Measurements from ENCODE around the gene COL5A1.

Gene COL5A1

DNA sequence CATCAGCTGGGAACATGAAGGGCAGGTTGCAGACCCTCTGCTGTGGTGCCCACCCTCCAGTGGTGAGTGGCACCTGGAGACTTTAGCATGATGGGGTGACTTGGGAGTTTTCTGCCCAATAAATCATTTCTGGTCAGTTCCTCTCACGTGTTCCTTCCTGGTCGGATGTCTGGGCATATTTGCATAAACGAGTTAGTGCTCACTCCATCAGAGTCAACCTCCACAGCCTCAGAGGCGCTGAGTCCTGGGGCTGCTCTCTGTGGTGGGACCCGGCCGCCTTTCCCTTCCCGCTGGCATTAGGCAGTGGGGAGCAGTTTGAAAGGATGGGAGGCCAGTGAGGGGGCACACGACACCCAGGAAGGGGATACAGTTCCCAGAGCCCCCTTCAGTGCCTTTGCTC is 125.0 kb downstream of the COL5A1 start:
- no peak for DNase-seq (ENCODE audit: low read depth, low spot score)

GRCh38 chr9:134768332-134768708 is 126.7 kb downstream of the COL5A1 start:
- no peak for DNase-seq (ENCODE audit: low read depth, low spot score)

DNA sequence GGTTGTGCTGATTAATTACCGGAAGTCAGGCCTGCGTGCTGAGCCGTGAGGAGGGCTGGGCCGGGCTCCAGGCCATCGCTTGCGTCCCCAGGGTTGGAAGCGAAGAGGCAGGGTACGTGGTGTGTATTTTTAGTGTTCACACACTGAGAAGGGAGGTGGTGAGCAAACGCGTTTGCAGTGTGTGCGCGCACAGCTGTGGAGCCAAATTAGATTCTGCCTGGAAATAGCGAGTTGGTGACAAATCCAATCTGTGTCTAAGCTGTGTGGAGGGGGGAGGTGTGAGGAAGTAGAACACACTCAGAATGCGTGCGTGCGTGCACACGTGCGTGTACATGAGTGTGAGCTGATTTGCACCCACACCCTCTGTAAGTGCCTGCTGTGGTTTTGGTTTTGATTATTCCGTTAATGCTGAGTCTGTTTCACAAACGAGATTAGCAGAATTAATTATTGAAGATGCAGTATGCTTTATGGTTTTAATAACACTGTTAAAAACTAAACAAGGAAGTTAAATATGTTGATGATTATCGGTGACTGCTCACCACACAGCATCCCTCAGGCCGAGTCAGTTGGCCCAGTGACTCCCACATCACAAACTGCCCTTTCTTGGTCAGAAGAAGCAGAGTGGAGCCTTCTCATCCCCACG is 127.2 kb downstream of the COL5A1 start:
- DNase-seq (ENCODE audit: low read depth, low spot score) = no peak

GRCh38 chr9:134770972-134771971 is 129.7 kb downstream of the COL5A1 start:
- DNase-seq (ENCODE audit: low read depth, low spot score) = no peak

DNA sequence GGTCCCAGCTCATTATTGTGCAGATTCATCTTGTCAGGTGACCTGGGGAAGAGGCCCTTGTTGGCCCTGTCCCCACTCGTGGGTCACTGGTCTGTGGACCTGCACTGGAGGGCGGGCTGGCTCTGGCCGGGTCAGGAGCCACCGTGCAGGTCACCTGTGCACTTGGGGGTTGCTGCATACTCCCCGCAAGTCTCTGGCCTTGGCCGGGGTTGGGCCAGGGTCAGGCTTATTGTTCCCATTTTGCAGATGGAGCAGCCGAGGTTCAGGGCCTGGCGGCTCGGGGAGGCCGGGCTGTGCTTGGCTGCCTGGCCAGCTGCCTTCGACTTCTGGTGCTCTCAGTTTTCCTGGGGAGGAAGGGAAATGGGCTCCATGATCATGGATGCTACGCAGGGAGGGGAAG is 130.7 kb downstream of the COL5A1 start:
- DNase-seq (ENCODE audit: low read depth, low spot score) = no peak

DNA sequence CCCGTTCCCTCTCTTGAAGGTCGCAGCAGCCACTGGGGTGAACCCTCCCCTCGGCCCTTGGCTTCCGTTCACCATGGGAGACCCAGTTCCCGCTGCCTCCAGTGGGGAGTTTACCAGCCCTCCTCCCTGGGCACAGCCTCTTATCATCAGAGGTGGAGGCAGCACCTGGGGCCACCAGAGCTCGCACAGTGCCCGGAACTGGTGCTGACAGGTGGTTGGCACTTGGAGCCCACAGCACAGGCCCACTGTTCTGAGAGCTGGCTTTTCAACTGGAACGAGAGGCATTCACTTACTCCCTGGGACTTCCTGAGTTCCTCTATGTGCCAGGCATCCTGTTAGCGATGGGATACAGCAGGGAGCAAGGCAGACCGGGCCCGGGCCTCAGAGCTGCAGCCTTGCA is 132.2 kb downstream of the COL5A1 start:
- DNase-seq (ENCODE audit: low read depth, low spot score) = no peak

- DNase-seq (ENCODE audit: low read depth, low spot score) = no peak
Observed at GRCh38 chr9:134774410-134774809, 132.8 kb downstream of the COL5A1 start.

DNA sequence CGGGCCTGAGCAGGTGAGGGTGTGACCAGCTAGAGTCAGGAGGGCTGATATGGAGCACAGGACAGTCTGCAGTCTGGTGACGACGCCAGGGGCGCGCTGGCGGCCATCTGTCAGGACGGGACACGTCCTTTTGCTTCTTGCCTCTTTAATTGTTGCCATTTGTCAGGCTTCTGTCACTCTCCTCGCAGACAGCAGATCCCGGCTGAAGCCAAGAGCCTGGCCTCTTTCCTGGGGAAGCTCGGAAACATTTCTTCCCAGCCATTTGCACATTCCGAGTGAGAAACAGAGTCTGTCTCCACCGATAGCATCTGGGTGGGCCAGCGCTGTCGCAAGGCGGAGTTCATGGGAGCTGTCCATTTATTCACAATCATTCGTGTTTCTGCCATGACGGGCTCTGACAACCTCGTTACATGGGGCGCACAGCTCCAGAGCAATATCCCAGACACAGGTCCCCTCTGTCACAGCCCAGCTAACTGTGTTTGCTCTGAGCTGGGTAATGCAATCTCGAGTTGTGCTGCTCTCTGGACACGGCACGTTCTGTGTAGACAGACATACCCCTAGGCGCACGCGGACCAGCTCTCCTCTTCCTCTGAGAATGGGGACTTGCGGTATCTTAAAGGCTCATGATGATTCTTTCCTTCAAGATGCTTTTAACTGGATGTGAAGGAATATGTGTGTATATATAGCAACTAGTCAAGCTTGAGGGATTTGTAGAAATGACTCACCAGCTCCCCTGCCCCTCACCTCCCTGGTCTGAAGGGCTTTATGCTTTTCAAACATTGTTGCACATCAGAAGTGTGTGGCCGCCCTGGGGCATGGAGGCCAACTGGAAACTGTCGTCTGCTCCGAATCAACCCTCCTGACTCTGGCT is 133.7 kb downstream of the COL5A1 start:
- peak; percentile 73 for DNase-seq (ENCODE audit: low read depth, low spot score)

DNA sequence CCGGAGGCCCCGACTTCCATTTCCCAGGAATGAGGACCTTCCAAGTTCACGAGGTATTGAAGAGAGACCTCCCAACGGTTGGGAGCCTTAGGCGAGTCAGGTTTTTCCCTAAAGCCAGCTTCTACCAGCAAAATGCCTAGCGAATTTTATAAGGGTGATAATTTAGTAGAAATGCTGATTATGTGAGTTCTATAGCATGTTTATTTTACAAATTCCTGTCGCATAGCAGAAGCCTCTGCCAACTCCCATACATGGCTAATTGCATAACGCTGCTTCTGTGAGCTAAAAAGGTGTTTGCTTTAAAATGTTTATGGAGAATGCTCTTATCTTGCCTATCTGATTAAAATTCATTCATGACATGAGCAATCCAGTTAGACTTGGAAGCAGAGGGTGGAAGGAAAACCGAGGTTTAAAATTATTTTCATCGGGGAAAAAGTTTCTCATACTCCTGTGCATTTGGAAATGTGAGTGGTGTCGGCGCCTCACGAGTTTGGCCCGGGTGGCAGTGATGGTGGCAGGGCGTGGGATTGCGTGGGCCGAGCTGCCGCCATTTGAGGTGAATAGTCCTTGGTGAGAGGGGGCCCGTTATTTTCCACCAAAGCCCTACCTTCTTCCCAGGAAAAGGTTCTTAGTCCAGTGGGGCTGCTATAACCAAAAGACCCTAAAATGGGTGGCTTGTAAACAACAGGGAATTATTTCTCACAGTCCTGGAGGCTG is 134.6 kb downstream of the COL5A1 start:
- DNase-seq (ENCODE audit: low read depth, low spot score) = peak; percentile 49

GRCh38 chr9:134777153-134777552 is 135.6 kb downstream of the COL5A1 start:
- DNase-seq (ENCODE audit: low read depth, low spot score) = no peak

- DNase-seq (ENCODE audit: low read depth, low spot score) = peak; percentile 41
Observed at GRCh38 chr9:134778156-134778555, 136.6 kb downstream of the COL5A1 start.

DNA sequence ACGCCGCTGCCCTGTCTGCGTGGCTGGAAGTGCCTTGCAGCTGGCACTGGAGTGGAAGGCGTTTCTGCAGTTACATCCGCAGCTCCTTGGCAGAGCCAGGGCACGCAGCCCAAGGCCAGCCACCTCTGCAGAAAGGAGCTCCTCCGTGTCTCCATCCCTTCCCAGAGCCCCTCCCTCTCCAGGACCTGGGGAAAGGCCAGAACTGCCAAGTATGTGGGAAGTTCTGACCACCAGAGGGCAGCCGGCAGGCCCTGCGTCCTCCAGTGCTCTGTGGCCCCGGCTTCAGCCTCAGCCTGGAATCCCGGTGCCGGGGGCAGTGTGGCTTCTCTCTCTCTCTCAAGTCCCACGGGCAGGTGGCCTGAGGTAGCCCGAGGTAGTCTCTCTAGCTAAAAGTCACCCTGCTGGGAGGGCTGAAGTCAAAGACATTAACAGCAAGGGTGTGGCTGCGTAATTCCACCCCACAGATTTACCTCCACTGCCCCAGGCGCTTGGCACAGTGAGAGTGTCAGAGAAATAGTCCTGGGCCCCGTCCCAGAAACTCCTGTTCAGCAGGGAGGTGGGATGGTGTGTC is 137.3 kb downstream of the COL5A1 start:
- DNase-seq (ENCODE audit: low read depth, low spot score) = peak; percentile 89

DNA sequence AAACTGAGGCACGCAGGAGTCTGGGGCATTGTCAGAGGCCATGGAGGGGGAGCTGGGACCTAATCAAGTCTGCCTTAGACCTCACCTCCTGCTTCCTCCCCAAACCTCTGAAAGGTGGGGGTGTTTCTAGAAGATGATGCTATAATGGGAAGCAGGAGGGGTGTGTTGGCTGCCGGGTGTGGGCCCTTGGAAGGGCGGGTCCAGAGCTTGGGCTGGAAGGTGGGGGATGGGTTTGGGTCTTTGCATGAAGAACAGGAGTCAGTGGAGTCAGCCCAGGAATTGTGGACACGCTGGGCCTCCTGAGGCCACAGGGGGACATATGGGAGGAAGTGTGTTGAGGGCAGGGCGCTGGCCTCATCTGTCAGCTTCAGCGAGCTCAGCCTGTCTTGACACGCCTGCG is 138.0 kb downstream of the COL5A1 start:
- no peak for DNase-seq (ENCODE audit: low read depth, low spot score)

- DNase-seq (ENCODE audit: low read depth, low spot score) = no peak
Observed at GRCh38 chr9:134781591-134782302, 140.1 kb downstream of the COL5A1 start.

- no peak for DNase-seq (ENCODE audit: low read depth, low spot score)
Observed at GRCh38 chr9:134782921-134783698, 141.5 kb downstream of the COL5A1 start.

- no peak for DNase-seq (ENCODE audit: low read depth, low spot score)
Observed at GRCh38 chr9:134783699-134784039, 142.1 kb downstream of the COL5A1 start.

DNA sequence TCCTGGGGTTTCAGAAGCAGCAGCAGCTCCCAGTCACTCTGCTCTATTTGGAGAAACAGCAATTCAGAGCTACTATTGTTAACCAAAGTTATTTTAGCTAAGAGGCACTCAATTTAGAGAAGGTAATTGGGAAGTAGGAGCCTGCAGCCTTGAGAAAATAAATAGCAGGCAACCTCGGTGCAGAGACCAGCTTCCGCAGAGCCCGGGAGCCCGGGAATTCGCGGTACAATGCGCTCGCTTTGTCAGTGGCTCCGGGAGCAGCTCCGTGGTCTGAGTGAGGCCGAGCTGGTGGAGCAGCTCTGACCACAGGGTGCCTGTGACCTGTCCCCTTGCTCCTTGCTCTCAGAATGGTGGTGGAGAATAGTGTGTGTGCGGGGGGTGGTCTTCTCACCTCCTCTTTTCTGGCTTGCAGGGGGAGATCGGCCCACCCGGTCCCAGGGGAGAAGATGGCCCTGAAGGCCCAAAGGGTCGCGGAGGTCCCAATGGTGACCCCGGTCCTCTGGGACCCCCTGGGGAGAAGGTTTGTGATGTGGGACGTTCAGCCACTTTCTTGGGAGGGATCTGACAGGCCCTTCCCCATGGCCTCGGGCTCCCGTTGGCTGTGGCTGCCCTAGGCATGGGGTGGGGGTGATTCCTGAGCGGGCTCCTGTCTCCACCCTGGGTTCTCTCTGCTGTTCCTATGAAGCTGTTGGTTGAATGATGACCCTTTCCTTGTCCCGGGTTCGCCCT is 143.1 kb downstream of the COL5A1 start:
- peak; percentile 25 for DNase-seq (ENCODE audit: low read depth, low spot score)

- peak; percentile 32 for DNase-seq (ENCODE audit: low read depth, low spot score)
Observed at GRCh38 chr9:134785325-134786108, 143.9 kb downstream of the COL5A1 start.
